Uterus (tissue), 2 donors: ENCODE measurements around the gene MESD.

Source experiments
- POLR2A ChIP-seq, 2 donors: fragments of 450-650 bp; IDR thresholded peaks; one replicate each; pipeline ENCODE4 v1.6.1; 2016; ENCODE audit warnings: antibody characterized with exemption in 2 of 2, mild to moderate bottlenecking in 1 of 2, moderate library complexity in 1 of 2
- TF ChIP-seq, protein P1 (sequence below), 4 experiments: fragments of 200-600 bp in 2 of 4; fragments of 450-650 bp in 2 of 4; sonication (generic) in 2 of 4; IDR thresholded peaks; one replicate each; pipeline ENCODE4 v1.5.1; 2016 to 2019; ENCODE audit warnings: antibody characterized with exemption in 4 of 4, mild to moderate bottlenecking in 2 of 4, moderate library complexity in 1 of 4

DNA sequence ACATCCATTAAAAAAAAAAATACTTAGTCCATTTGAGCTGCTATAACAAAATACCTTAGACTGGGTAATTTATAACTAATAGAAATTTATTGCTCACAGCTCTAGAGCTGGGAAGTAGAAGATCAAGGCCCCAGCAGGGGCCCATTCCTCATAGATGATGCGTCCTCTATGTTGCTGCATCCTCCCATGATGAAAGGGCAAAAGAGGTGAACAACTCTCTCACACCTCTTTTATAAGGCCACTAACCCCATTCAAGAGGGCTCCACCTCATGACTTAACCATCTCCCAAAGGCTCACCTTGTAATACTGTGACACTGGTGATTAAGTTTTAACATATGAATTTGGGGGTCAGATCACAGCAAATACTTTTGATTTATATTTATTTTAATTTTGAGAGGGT, 8.1 kb upstream of the MESD start:
- TF ChIP-seq, protein P1, sequence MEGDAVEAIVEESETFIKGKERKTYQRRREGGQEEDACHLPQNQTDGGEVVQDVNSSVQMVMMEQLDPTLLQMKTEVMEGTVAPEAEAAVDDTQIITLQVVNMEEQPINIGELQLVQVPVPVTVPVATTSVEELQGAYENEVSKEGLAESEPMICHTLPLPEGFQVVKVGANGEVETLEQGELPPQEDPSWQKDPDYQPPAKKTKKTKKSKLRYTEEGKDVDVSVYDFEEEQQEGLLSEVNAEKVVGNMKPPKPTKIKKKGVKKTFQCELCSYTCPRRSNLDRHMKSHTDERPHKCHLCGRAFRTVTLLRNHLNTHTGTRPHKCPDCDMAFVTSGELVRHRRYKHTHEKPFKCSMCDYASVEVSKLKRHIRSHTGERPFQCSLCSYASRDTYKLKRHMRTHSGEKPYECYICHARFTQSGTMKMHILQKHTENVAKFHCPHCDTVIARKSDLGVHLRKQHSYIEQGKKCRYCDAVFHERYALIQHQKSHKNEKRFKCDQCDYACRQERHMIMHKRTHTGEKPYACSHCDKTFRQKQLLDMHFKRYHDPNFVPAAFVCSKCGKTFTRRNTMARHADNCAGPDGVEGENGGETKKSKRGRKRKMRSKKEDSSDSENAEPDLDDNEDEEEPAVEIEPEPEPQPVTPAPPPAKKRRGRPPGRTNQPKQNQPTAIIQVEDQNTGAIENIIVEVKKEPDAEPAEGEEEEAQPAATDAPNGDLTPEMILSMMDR (IDR thresholded peaks at IDR 0.05), result no peak
- TF ChIP-seq POLR2A (IDR thresholded peaks at IDR 0.05), result no peak
